ENCODE results near the gene KCNN4.
"Not testable (repeated sequence)": the region's sequence is repeated elsewhere in the genome, so short reads cannot be mapped to it uniquely, and the experiment has no call there.

GRCh38 chr19:43774940-43775258, 5.9 kb downstream of the KCNN4 start:
- not testable (repeated sequence) for TF ChIP-seq POLR2A, CTCF (IDR thresholded peaks at IDR 0.05)

Measured in thyroid gland (tissue), 4 donors.